NOMO-1 treated with dmso at 0.1 percent for 144 hours (cell line): ENCODE results near the gene PTGER3.

Source experiments
- DNase-seq: peaks from one replicate; lab custom pipeline; 2025; ENCODE audit not compliant: unreplicated experiment; lab: John Stamatoyannopoulos, UW

The PTGER3 gene

DNA sequence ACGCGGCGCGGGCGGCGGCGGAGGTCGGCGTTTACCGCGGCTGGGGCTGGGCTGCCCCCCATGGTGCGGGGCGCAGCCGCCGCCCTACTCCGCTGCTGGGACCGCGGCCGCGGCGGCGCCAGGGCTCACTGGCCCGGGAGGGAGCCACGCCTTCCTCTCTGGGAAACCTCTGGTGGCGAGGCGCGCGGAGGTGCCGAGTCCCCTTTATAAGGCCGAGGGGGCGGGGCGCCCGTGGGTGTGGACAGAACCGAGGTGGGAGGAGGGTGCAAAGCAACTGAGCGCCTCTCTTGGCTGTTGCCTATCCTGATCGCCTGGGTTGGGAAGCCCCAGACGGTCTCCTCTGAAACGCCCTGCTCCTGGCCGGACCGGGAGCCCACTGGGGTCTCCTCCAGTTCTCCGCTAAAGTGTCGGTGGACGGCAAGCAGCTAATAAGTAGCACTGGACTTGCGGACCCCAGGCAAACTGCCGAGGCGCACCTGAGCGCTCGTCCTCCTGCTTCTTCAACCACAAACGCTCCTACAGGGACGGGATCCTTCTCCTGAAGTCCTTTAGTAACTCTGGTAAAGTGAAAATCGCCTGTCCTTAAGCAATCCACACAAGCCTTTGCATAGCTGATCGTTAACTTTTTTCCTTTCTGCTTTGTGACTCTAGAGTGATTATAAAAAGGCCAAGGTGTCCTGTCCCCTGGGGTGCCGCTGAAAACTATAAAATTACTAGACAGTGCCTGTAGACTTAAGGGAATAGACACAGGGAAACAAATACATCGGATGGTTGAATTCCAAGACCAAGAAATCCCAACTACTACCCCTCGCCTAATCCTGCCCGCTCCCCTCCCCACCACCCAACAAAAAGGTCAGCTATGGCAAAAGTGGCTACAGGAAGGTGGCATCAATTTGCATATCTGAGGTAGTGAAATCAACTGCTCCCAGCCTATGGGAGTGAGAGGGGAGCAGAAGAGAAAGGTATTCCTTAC is at the start of gene PTGER3:
Gene PTGER3 (minus strand): TSS at position 182 of the 973 bp plus-strand sequence. CDS start 239 bp downstream, outside the sequence.
- DNase-seq, result peak; percentile 42

DNA sequence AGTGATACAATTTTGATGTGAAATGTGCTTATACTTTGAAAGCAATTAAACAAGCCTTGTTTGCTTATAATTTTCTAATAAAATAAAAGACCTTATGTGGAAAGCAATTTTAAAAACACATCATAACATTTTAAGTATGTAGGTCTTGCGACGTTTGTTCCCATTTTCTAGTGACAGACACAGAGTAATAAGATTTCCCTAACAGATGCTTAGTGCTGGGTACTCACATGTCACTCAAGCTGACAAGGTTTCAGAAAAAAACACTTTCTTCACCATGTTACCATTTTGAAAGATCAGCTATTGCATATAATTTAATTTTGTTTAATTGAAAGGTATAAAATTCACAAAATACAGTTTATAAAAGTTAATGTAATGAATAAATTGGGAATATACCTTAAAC is 47.3 kb upstream of the PTGER3 start:
- DNase-seq, result no peak

DNA sequence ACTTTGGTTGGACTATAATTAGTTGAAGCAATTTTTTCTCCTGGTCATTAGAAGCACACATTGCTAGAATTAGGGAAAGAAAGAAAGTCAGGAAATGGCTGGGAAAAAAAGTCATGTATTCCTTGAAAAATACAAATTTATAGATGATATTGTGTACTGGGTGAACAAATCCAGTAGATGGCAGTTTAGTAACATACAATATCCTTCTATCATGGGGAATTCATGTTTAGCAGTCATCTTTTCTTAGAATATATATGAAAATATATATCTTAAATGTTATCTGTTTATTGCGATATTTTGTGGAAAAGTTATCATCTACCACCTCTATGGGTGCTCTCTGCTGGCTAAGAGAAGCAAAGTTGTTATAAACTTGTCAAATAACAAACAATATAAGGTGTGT is 46.3 kb upstream of the PTGER3 start:
- DNase-seq, result no peak

DNA sequence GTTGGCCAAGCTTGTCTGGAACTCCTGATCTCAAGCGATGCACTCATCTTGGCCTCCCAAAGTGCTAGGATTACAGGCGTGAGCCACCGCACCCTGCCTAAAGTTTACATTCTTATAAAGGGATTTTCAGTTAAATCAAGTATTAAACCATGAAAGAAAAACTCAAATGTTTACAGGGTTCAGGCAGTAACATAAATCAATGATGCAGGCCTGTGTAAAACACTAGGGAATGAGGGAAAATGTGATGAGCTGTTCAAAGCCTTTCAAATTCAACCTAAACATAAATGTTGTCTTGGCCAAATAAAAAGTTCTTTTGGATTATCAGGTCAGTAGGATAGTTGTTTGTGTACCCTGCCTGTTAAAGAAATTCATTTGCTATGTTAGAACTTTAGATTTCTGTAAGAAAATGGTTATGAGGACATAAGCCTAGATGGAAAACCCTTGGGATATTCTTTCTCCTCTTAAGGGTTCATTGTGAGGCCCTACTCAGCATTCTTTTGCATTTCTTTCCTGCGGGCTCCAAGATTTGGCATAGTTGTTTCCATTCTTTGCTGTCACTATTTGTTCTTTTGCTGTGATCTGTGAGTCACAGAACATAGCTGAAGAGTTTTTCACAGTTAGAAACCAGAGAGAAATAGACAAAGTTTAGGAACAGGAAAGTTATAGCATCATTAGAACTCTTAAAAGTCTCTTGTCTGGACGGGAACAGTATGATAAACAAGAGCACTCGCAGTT is 42.1 kb upstream of the PTGER3 start:
- DNase-seq, result no peak

DNA sequence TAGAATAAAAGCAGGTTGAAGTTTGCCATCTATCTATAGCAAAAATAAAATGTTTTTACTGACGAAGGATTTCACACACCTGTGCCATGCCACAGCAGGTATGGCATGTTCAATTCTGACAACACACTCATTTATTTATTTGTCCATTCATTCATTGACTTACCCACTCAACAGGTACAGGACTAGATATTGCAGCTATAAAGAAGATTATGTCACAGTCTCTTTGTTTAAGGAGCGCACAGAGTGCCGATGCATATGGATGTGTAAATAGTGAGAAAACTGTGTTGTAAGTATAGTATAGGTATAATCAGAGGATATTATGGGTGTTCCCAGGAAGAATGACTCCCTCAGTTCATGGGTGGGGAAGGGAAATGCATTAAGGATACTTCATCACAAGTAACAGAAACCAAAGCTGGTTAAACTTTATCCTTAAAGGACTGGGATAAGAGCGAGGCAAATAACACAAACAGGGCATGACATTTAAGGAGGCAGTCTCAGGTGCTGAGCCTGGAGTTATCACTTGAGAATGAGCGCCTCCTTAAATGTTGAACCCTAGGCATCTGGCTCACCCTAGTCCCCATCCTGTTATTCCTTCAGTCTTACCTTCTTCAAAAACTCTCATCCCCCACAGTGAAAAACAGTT is 41.1 kb upstream of the PTGER3 start:
- DNase-seq, result no peak

GRCh38 chr1:71087713-71088112 is 40.1 kb upstream of the PTGER3 start:
- no peak for DNase-seq

GRCh38 chr1:71087060-71087459 is 39.4 kb upstream of the PTGER3 start:
- no peak for DNase-seq

DNA sequence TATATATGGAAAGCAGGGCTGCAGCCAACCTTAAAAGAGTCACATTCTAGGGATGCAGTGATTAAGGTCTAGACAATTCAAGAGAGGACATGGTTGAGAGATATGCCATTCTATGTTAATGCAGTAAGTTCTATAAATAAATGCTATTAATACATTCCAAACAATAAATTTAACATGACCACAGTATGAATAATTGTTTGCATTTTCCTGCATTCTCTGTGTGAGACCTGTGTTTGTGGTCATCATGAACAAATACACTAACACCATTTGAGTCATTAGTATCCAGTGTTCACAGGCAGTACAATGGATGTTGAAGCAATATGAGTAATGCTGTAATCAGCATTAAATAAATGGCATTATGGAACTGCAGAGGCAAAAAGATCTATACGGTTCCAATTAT is 38.7 kb upstream of the PTGER3 start:
- no peak for DNase-seq

DNA sequence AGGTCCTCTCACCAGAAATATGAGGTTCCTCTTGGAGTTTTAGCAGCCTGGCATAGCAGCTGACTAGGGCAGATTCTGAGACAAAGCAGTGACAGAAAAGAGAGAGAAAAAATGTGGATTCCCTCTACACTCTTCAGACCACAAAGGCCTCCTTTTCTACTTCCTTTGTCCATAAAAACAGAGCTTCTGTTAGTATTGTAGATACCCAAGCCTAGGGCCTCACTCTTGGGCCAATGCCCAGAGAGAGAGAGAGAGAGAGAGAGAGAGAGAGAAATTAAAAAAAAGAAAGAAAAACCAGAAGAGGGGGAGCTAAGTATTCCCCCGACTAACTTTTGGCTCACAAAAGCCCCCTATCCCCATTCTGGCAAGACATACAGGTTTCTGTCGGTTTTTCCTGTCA is 35.7 kb upstream of the PTGER3 start:
- DNase-seq, result no peak

GRCh38 chr1:71081697-71082080 is 34.1 kb upstream of the PTGER3 start:
- DNase-seq, result no peak

DNA sequence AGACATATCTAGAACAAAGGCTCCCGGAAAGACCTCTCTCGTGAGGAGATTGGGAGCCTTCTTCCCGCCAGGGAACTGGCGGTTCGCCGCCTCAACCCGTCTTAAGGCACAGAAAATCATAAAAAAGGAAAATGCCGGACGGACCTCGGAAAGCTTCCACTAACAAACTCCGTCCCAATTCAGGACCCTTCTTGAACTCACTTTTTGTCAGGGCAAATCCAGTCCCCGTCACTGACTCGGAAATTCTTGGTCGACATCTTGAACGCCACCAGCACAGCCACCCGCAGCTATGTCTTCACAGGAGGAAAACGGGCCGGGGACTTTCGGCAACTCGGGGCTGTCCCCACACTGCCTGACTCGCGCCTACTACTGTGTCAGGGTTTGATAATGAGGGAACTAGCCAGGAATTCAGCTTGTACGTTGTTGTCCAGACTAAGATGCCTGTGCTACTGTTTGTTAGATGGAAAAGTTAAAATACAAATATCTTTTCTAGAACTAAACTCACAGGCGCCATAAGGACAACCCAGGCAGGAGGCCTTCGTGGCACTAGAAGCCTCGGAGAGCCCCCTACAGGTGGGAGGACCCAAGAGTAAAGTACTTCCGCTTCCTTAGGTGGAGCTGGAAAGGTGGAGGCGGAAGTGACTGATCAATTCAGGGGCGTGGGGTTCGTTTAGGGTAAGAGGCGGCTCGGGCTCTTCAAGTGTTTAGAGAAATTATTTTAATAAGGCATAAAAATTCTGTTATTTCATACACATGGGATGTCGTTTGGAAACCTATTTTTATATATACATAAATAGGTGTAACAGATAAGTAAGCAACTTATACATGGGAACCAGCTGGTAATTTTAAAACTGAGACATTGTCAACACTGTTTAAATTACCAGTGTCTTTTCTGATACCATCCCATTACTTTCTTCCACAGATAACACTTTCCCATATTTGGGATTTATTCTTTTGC is 33.4 kb upstream of the PTGER3 start, which contains the start of gene ZRANB2:
Gene ZRANB2 (minus strand): TSS at position 297 of the 958 bp plus-strand sequence. CDS start 40 bp downstream, at position 257.
- DNase-seq, result peak; percentile 92

DNA sequence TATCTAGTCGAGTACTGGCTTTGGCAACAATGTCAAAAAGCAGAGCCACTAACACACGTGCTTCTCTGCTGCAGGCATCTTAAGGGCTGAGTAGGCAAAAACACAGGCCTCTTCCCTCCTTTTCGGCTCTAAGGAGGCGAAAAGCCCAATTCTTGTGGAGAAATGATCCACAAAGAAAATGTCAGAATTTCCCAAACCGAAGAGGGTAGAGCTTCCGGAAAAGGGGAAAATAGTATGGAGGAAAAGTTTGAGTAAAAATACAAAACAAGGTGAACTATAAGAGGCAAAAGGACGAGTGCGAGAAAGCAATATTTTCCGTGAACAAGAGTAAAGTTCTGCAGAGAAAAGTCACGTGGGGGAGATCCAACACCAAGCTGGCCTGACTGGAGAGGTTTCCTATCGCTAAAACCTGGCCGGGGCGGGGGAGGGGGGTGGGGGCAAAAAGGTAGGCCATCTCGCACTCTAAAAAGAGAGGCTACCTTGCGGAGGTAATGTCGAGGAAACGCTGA is 32.7 kb upstream of the PTGER3 start:
- no peak for DNase-seq

DNA sequence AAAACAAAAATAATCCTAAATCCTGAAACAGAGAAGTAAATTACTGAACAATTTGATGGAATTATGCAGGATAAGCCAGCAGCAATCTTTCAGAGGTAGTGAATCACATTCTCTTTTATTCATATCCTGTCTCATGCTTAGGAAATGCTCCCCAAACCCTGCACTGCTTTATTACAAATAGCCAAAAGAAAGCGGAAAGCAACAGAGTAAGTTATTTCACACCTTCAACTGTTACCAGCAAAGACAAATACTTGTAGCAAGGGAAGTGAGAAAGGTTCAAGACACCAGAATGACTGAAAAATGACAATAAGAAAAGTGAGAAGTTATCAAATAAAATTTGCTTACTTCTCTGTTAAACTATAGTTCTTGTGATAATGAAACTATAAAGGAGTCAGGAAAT is 27.1 kb upstream of the PTGER3 start:
- no peak for DNase-seq

- no peak for DNase-seq
Measured at GRCh38 chr1:71072273-71072672, 24.7 kb upstream of the PTGER3 start.

DNA sequence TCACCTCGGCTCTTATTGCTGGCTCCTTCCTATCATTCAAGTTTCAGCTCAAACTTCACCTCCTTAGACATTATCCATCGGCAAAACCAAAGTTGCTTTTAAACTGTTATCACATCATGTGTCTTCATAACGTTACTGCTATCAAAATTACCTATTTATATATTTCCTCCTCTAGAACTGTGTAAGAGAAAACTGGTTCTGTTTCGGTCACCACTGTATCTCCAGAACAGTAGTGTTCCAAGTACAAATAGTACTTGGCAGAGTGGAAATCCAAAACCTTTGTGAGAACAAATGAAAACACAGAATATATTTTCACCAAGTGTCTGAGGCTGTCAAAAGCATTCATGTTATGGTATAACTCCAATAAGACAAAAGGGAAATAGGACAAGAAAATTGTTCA is 24.1 kb upstream of the PTGER3 start:
- DNase-seq, result no peak

GRCh38 chr1:71068325-71069240 is 21.0 kb upstream of the PTGER3 start:
- DNase-seq, result no peak

DNA sequence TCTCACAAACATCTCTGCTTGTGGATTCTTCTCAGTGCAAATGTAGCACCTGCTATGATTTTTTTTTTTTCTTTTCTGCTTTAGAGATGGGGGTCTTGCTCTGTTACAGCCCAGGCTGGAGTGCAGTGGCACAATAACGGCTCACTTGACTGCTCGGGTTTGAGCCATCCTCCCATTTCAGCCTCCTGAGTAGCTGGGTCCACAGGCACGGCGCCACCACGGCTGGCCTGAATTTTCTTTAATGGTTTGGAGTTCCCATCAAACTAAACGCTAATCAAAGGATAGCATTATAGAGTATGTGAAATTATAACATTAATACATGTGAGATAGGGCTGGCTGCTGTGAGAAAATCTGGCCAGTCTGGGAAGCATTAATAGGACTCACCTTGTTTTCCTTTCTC is 7.2 kb upstream of the PTGER3 start:
- no peak for DNase-seq

DNA sequence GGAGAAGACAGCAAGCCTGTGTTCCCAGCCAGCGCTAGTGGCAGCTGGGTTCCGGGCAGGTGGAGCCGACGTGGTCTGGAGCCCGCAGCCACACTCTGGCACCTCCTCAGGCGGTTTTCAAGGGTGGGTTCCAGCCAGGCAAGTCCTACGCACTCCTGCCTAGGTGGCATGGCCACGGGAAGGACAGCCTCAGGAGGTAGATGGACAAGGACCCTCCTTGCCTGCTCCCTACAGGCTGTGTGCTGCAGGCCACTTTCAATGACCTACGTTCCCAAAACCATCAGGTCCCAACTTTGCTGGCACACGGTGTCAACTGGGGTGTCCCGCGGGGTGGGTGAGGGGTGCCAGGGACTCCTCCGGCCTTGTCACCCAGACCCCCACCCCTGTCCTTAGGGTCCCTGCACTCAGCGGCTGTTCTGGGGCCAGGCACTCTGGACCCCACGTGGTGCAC is 6.7 kb upstream of the PTGER3 start:
- no peak for DNase-seq

DNA sequence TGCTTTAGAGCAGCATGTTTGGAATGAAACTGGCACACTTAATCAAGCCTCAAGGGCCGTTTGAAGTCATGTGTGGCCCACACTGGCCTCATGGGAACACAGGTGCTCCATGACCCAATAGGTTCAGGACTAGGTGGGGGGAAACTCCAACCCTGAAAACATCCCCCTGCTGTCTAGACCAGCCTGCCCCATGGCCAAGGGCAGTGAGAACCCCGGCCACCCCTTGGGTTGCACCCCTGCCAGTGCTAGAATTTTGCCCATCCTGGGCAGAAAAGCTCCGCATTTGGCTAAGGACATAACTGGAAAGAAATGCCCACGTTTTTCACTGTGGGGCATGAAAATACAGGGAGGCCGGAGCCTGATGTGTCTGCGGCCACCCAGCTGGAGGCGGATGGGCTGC is 6.1 kb upstream of the PTGER3 start:
- DNase-seq, result no peak
